ENCODE results near the gene ST6GALNAC6.

DNA sequence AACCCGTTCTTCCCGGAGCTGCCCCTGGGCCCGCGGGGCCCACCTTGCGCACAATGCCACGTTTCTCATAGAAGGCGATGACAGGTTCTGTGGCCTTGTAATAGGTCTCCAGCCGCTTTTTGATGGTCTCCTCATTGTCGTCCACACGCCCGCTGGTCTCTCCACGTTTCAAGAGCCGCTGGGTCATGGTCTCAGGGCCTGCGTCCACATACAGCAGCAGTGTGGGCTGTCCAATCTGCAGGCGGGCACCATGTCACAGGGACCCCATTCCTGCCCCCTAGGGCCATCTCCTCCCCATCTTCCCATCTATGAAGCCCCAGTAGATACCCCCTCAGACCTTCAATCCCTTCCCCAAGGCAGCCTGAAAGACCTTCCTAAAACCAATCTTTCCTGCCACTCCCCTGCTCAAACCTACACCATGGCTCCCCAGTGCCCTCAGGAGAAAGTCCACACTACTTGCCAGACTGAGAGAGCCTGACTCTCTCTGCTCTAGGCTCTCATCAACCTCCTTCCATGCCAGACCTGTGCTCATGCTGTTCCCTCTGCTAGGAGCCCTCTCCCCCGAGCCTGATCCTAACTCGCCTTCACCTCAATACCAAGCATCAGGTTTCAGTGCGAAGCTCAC, 31.0 kb downstream of the ST6GALNAC6 start:
- TF ChIP-seq, protein P1, sequence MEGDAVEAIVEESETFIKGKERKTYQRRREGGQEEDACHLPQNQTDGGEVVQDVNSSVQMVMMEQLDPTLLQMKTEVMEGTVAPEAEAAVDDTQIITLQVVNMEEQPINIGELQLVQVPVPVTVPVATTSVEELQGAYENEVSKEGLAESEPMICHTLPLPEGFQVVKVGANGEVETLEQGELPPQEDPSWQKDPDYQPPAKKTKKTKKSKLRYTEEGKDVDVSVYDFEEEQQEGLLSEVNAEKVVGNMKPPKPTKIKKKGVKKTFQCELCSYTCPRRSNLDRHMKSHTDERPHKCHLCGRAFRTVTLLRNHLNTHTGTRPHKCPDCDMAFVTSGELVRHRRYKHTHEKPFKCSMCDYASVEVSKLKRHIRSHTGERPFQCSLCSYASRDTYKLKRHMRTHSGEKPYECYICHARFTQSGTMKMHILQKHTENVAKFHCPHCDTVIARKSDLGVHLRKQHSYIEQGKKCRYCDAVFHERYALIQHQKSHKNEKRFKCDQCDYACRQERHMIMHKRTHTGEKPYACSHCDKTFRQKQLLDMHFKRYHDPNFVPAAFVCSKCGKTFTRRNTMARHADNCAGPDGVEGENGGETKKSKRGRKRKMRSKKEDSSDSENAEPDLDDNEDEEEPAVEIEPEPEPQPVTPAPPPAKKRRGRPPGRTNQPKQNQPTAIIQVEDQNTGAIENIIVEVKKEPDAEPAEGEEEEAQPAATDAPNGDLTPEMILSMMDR (IDR thresholded peaks at IDR 0.05; ENCODE audit: low read depth, low read length, missing input control) = no peak
- TF ChIP-seq, protein P2, sequence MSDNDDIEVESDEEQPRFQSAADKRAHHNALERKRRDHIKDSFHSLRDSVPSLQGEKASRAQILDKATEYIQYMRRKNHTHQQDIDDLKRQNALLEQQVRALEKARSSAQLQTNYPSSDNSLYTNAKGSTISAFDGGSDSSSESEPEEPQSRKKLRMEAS (IDR thresholded peaks at IDR 0.05) = no peak
- TF ChIP-seq, protein P3, sequence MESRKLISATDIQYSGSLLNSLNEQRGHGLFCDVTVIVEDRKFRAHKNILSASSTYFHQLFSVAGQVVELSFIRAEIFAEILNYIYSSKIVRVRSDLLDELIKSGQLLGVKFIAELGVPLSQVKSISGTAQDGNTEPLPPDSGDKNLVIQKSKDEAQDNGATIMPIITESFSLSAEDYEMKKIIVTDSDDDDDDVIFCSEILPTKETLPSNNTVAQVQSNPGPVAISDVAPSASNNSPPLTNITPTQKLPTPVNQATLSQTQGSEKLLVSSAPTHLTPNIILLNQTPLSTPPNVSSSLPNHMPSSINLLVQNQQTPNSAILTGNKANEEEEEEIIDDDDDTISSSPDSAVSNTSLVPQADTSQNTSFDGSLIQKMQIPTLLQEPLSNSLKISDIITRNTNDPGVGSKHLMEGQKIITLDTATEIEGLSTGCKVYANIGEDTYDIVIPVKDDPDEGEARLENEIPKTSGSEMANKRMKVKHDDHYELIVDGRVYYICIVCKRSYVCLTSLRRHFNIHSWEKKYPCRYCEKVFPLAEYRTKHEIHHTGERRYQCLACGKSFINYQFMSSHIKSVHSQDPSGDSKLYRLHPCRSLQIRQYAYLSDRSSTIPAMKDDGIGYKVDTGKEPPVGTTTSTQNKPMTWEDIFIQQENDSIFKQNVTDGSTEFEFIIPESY (IDR thresholded peaks at IDR 0.05) = no peak
- TF ChIP-seq, protein P4, sequence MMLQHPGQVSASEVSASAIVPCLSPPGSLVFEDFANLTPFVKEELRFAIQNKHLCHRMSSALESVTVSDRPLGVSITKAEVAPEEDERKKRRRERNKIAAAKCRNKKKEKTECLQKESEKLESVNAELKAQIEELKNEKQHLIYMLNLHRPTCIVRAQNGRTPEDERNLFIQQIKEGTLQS (IDR thresholded peaks at IDR 0.05) = no peak
- TF ChIP-seq FOXA1 (IDR thresholded peaks at IDR 0.05) = no peak
- no peak for TF ChIP-seq YY1 (IDR thresholded peaks at IDR 0.05)
- TF ChIP-seq GABPA (IDR thresholded peaks at IDR 0.05 in 1 of 2, conservative IDR thresholded peaks at IDR 0.05 in 1 of 2) = no peak
- no peak for TF ChIP-seq FOXA2 (IDR thresholded peaks at IDR 0.05)
- TF ChIP-seq JUND (IDR thresholded peaks at IDR 0.05) = no peak
- TF ChIP-seq TAF1 (conservative IDR thresholded peaks at IDR 0.05) = no peak
- TF ChIP-seq, protein P5, sequence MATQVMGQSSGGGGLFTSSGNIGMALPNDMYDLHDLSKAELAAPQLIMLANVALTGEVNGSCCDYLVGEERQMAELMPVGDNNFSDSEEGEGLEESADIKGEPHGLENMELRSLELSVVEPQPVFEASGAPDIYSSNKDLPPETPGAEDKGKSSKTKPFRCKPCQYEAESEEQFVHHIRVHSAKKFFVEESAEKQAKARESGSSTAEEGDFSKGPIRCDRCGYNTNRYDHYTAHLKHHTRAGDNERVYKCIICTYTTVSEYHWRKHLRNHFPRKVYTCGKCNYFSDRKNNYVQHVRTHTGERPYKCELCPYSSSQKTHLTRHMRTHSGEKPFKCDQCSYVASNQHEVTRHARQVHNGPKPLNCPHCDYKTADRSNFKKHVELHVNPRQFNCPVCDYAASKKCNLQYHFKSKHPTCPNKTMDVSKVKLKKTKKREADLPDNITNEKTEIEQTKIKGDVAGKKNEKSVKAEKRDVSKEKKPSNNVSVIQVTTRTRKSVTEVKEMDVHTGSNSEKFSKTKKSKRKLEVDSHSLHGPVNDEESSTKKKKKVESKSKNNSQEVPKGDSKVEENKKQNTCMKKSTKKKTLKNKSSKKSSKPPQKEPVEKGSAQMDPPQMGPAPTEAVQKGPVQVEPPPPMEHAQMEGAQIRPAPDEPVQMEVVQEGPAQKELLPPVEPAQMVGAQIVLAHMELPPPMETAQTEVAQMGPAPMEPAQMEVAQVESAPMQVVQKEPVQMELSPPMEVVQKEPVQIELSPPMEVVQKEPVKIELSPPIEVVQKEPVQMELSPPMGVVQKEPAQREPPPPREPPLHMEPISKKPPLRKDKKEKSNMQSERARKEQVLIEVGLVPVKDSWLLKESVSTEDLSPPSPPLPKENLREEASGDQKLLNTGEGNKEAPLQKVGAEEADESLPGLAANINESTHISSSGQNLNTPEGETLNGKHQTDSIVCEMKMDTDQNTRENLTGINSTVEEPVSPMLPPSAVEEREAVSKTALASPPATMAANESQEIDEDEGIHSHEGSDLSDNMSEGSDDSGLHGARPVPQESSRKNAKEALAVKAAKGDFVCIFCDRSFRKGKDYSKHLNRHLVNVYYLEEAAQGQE (IDR thresholded peaks at IDR 0.05) = no peak
- TF ChIP-seq EGR1 (IDR thresholded peaks at IDR 0.05; ENCODE audit: low read depth in 2 of 2) = no peak
